ENCODE data around the gene ARHGAP22.

GRCh38 chr10:48496831-48497779, 107.8 kb downstream of the ARHGAP22 start:
- no peak for TF ChIP-seq CTCF (IDR thresholded peaks at IDR 0.05)
- no peak for TF ChIP-seq POLR2A (IDR thresholded peaks at IDR 0.05)
